HG03159 (cell line): ENCODE data around the gene GPR39.

Experiments used
- ATAC-seq: cut with Tn5 transposase; IDR thresholded peaks from one replicate; pipeline ENCODE4 v1.9.1; 2021; ENCODE audit warnings: mild to moderate bottlenecking, moderate library complexity; ENCODE audit not compliant: unreplicated experiment

GPR39 gene

DNA sequence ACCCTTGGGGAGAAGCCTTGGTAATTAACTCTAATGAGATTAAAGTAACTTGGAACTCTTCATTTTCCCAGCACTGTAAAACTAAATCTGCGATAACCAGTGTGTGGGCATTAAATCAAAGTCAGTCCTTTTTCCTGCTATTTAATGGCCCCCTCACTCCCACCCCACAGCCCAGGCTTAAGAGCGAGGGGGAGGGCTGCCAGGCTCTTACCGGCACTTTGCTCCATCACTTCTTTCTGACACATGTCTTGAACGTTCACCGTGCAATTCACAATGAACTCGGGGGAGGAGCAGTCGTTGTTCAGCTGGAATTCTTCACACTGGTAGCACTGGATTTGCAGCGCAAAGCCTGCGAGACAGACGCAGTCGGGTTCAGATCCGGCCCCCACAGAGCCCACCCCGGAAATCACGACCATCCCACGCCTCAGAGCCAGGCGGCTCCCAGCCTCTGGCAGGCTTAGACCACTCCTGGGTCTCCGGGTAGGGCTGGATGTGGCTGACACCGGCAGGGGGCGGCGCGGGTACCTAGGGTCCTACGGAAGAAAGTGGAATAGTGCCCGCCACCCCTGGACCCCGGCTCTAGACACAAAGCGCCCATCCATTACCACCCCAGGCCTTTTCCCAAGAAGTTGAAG lies 251.7 kb downstream of the GPR39 start:
- no peak for ATAC-seq

DNA sequence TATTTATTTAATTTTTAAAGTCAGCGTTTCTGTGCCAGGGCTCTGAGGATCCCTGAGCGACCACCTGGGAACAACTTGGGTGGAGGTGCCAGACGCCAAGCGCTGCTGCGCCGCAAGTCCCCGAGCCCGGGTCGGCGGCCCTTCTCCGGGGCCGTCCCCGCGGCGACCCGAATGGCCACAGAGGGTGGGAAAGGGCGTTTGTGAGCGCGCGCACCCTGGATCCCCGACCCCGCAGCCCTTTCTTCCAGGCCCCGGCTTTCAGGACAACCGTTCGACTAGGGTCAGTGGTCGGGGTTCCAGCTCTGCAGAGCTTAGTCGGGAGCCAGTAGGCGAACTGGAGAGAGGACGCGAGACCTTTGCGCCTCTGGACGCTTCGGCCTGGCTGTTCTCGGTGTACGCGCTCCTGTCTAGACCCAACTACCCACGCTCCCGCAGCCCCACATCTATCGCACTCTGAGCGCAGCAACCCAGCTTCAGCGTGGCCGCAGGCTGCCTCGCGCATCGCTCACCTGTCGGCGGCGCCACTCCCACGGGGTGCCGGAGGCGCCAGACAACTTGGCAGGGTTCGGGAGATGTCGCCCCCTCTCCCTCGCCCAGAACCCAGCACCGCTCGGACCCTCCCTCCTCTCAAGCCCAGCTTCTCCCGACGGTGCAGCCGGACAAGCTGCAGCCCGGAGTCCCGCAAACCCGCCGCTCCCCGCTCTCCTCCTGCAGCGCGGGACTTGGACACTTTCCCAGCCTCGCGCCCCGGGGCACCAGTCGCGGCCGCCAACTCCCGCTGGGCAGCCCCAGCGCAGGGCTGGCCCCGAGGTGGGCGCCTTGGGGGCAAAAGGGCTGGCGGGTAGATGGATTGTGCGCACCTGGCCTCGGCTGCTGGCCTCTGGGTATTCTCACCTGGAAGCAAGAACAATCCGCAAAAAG lies 252.6 kb downstream of the GPR39 start:
- no peak for ATAC-seq

GRCh38 chr2:132669908-132670495 lies 253.4 kb downstream of the GPR39 start, which contains the start of gene LYPD1:
TSS of gene LYPD1 (minus strand) at chr2:132670205. CDS start at chr2:132669932, 273 bp downstream.
- no peak for ATAC-seq

DNA sequence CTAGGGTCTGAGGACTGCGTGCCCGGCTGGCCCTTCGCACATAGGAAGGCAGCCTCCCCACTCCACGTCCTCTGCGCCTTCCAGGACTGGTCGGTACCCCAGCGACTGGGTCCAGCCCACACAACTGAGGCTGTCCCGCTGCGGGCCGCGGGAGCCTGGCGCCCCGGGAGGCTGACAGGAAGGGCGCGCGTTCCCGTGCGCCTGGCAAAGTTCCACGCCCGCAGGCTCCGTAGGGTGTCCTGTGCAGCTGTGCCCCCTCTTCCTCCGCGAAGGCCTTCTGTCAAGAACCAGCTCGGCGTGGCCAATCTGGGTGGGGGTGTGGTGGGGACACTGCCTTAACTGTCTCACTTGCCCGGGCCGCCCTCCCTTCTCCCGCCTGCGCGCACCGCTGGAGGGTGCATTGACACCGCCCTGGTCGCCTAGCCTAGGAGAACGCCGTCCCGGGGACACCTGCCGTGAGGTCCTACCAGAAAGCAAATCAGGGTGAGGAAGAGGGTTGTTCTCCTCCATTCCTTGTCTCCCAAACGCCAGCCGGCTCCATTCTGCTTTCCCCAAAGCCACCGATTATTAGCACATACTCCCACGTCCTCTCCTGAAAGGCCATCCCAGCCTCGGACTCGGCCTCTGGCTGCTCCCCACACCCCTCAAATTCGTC lies 254.0 kb downstream of the GPR39 start:
- ATAC-seq, result no peak

- no peak for ATAC-seq
Measured at GRCh38 chr2:132671151-132671835, 254.7 kb downstream of the GPR39 start.

DNA sequence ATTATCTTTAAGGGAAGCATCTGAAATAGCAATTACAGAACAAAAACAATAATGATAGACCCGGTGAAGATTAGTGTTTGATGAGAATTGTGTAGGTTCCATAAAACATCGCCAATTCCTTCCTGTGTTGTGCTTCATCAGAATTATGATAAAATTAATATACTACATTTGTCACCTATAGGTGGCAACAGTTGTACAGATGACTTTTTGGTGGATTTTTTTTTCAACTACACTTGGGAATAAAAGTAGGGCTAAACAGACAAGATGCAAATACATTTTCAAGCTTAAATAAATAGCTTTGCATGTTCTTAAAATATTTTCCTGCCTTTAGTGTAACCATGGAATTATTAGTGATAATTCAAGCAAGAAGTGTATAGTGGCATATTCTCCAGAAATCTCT lies 260.4 kb downstream of the GPR39 start:
- no peak for ATAC-seq

DNA sequence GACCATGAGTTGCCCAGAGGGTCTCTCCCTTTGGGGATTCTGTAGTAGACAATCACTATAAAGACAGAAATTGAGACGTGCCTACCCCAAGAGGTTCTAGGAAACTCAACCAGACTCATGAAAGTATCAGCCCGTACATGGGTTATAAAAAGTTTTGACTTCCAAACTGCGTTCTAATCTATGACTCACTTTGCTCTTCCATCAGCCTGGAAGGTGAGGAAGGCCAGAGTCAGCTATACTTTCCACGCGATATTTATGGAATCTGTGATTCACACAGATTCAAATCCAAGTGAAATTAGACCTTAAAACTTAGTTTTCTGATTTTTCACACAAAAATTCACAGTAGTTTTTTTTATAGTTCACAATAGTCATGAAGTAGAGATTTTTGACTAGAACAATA lies 261.1 kb downstream of the GPR39 start:
- ATAC-seq, result no peak

- no peak for ATAC-seq
Measured at GRCh38 chr2:132678483-132678882, 261.9 kb downstream of the GPR39 start.

GRCh38 chr2:132680544-132680943 lies 263.9 kb downstream of the GPR39 start:
- no peak for ATAC-seq

DNA sequence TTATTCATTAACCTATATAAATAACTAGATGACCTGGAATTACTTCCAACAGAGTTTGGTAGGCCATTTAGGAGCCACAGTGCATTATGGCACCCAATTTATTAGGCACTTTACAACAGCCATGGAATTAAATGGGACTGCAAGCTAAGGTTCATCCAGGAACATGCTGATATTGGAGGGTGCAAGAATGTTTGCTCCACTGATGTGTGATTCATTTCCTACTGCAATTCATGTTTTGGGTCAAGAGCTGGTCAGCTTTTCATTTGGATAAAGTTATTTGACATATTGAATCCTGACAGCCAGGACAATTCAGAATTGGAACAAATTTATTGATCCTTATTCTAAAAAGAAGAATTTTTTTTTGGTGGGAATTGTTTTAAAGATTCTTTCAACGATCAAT lies 265.2 kb downstream of the GPR39 start:
- no peak for ATAC-seq

GRCh38 chr2:132690664-132691303 lies 274.2 kb downstream of the GPR39 start:
- ATAC-seq, result no peak

DNA sequence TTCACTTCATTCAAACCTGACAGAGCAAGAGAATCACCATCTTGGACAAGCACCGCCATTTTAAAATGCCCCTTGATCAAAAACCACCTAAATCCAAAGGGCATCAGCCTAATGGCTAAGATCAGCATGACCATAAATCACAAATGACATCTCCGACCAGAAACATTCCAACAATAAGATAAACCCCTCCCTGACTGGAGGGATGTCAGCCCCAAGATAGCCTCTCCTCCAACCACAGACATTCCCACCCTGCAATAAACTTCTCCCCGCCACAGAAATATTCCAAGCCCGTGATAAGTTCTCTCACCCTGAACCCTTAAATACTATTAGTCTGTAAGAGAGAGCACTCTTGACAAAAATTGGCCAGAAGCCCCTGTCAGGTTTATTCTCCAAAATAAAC lies 275.0 kb downstream of the GPR39 start:
- ATAC-seq, result no peak

- ATAC-seq, result no peak
Measured at GRCh38 chr2:132692816-132693215, 276.2 kb downstream of the GPR39 start.
